H9 (cell line): ENCODE measurements around the gene MX2. TPM values are rescaled to one million over a fixed set of nuclear protein-coding genes. Genes with fewer than 3 reads are reported as not detected.

ENCODE experiments used
- DNase-seq: peaks from one replicate; pipeline ENCODE4 v3.0.0-alpha.2; 2017
- H2AFZ ChIP-seq: one replicate; pipeline ENCODE4 v1.6.1; 2013; ENCODE audit warnings: mild to moderate bottlenecking, low read length, control low read depth, moderate library complexity
- H2AK5ac ChIP-seq: 2 replicates; pipeline ENCODE4 v1.6.1; 2013; ENCODE audit warnings: low read length, control low read depth, mixed read lengths; ENCODE audit not compliant: insufficient read length
- H2BK120ac ChIP-seq: one replicate; pipeline ENCODE4 v1.6.1; 2013; ENCODE audit warnings: low read depth, mild to moderate bottlenecking, low read length, control low read depth, inconsistent platforms; ENCODE audit not compliant: poor library complexity, severe bottlenecking
- H2BK12ac ChIP-seq: 2 replicates; pipeline ENCODE4 v1.6.1; 2013; ENCODE audit warnings: low read length, control low read depth, mixed read lengths, low read depth; ENCODE audit not compliant: insufficient read length
- H2BK15ac ChIP-seq: 2 replicates; pipeline ENCODE4 v1.6.1; 2013; ENCODE audit warnings: low read depth, low read length, control low read depth
- H2BK20ac ChIP-seq: one replicate; pipeline ENCODE4 v1.6.1; 2013; ENCODE audit warnings: low read depth, mild to moderate bottlenecking, low read length, control low read depth, inconsistent platforms; ENCODE audit not compliant: poor library complexity, severe bottlenecking
- H2BK5ac ChIP-seq: 2 replicates; pipeline ENCODE4 v1.6.1; 2013; ENCODE audit warnings: low read length, control low read depth, mixed read lengths; ENCODE audit not compliant: insufficient read length
- H3K14ac ChIP-seq: 2 replicates; pipeline ENCODE4 v1.6.1; 2013; ENCODE audit warnings: low read length, control low read depth; ENCODE audit not compliant: insufficient read depth
- H3K18ac ChIP-seq: 2 replicates; pipeline ENCODE4 v1.6.1; 2013; ENCODE audit warnings: low read depth, mild to moderate bottlenecking, mixed read lengths, low read length, control low read depth; ENCODE audit not compliant: insufficient read length
- H3K23ac ChIP-seq: 2 replicates; pipeline ENCODE4 v1.6.1; 2013; ENCODE audit warnings: low read length, control low read depth, mixed read lengths, low read depth; ENCODE audit not compliant: insufficient read length
- H3K23me2 ChIP-seq: 2 replicates; pipeline ENCODE4 v1.6.1; 2013; ENCODE audit warnings: low read depth, mild to moderate bottlenecking, mixed read lengths, low read length, control low read depth; ENCODE audit not compliant: insufficient read length, poor library complexity, severe bottlenecking
- H3K27ac ChIP-seq: 2 replicates; pipeline ENCODE4 v1.5.1; 2013; ENCODE audit warnings: low read length, control low read depth, mixed read lengths, low read depth; ENCODE audit not compliant: insufficient read length
- H3K27me3 ChIP-seq: 2 replicates; pipeline ENCODE4 v1.6.1; 2013; ENCODE audit warnings: low read length, control low read depth, inconsistent platforms; ENCODE audit not compliant: insufficient read depth
- H3K4ac ChIP-seq: 2 replicates; pipeline ENCODE4 v1.6.1; 2013; ENCODE audit warnings: low read depth, mild to moderate bottlenecking, control low read depth, inconsistent platforms, low read length, moderate library complexity
- H3K4me1 ChIP-seq: 2 replicates; pipeline ENCODE4 v1.6.1; 2013; ENCODE audit warnings: low read length, control low read depth, inconsistent platforms; ENCODE audit not compliant: insufficient read depth
- H3K4me2 ChIP-seq: 2 replicates; pipeline ENCODE4 v1.6.1; 2013; ENCODE audit warnings: low read length, control low read depth, mixed read lengths; ENCODE audit not compliant: insufficient read length, insufficient read depth
- H3K56ac ChIP-seq: 2 replicates; pipeline ENCODE4 v1.6.1; 2013; ENCODE audit warnings: low read depth, mild to moderate bottlenecking, mixed read lengths, low read length, control low read depth; ENCODE audit not compliant: insufficient read length
- H3K79me1 ChIP-seq: 2 replicates; pipeline ENCODE4 v1.6.1; 2013; ENCODE audit warnings: low read depth, mild to moderate bottlenecking, moderate library complexity, low read length, control low read depth, inconsistent platforms; ENCODE audit not compliant: insufficient read depth, poor library complexity, severe bottlenecking
- H3K79me2 ChIP-seq: 2 replicates; pipeline ENCODE4 v1.6.1; 2013; ENCODE audit warnings: low read length, control low read depth, inconsistent platforms; ENCODE audit not compliant: insufficient read depth
- H3K9ac ChIP-seq: 2 replicates; pipeline ENCODE4 v1.6.1; 2013; ENCODE audit warnings: low read length, control low read depth, mixed read lengths; ENCODE audit not compliant: insufficient read length; ENCODE audit errors: extremely low read depth
- H3K9me3 ChIP-seq: one replicate; pipeline ENCODE4 v1.6.1; 2013; ENCODE audit warnings: low read depth, low read length, inconsistent platforms; ENCODE audit not compliant: control insufficient read depth
- H3T11ph ChIP-seq: one replicate; pipeline ENCODE4 v1.6.1; 2013; ENCODE audit warnings: mild to moderate bottlenecking, low read length, control low read depth, inconsistent platforms
- H4K20me1 ChIP-seq: one replicate; pipeline ENCODE4 v1.6.1; 2013; ENCODE audit not compliant: control insufficient read depth, insufficient read length, insufficient read depth
- H4K5ac ChIP-seq: 2 replicates; pipeline ENCODE4 v1.6.1; 2013; ENCODE audit warnings: low read depth, mild to moderate bottlenecking, mixed read lengths, low read length, control low read depth; ENCODE audit not compliant: insufficient read length
- H4K8ac ChIP-seq: replicated peaks from 2 replicates; pipeline ENCODE4 v1.6.1; 2013; ENCODE audit warnings: low read length, control low read depth, mixed read lengths, low read depth; ENCODE audit not compliant: insufficient read length
- H4K91ac ChIP-seq: 2 replicates; pipeline ENCODE4 v1.6.1; 2013; ENCODE audit warnings: low read depth, mild to moderate bottlenecking, moderate library complexity, mixed read lengths, low read length, control low read depth; ENCODE audit not compliant: insufficient read length
- H3K27ac Mint-ChIP-seq, 3 experiments: 2 replicates in 2 of 3; 3 replicates in 1 of 3; pipeline ENCODE4 v1.8.0; 2020 to 2021; ENCODE audit warnings: mixed read lengths in 3 of 3, mild to moderate bottlenecking in 1 of 3, moderate library complexity in 1 of 3
- H3K27me3 Mint-ChIP-seq: 2 replicates; pipeline ENCODE4 v1.8.0; 2021; ENCODE audit warnings: low read depth, mild to moderate bottlenecking, moderate library complexity, mixed read lengths
- H3K36me3 Mint-ChIP-seq, 3 experiments: 2 replicates in 2 of 3; 3 replicates in 1 of 3; pipeline ENCODE4 v1.8.0; 2020 to 2021; ENCODE audit warnings: low read depth in 3 of 3, mixed read lengths in 3 of 3; ENCODE audit not compliant: insufficient read depth in 1 of 3
- H3K4me1 Mint-ChIP-seq, 2 experiments: 2 replicates each; pipeline ENCODE4 v1.8.0; 2020; ENCODE audit warnings: mixed read lengths in 2 of 2
- H3K4me3 Mint-ChIP-seq, 2 experiments: 2 replicates in 1 of 2; 3 replicates in 1 of 2; pipeline ENCODE4 v1.8.0; 2020 to 2021; ENCODE audit warnings: mild to moderate bottlenecking in 2 of 2, mixed read lengths in 2 of 2, moderate library complexity in 1 of 2
- H3K9me3 Mint-ChIP-seq, 2 experiments: 2 replicates in 1 of 2; 3 replicates in 1 of 2; pipeline ENCODE4 v1.8.0; 2020; ENCODE audit warnings: mild to moderate bottlenecking in 2 of 2, mixed read lengths in 2 of 2, moderate library complexity in 1 of 2
- CTCF ChIP-seq: fragments of 200-600 bp; sonication (generic); conservative IDR thresholded peaks from 3 replicates; pipeline ENCODE4 v1.8.0; 2021; ENCODE audit warnings: antibody characterized with exemption, mild to moderate bottlenecking
- WGBS: extraction: QIAGEN DNeasy Blood & Tissue Kit; methylation state at CpG from one replicate; pipeline ENCODE4 v1.1.7; 2013; ENCODE audit warnings: missing lambda C conversion rate, low lambda C conversion rate, mixed read lengths; ENCODE audit not compliant: insufficient read length; ENCODE audit errors: extremely low coverage; 5-methylcytosine and 5-hydroxymethylcytosine counted together
- total RNA-seq: library from RNA; stranded (reverse); gene quantifications from 2 replicates; pipeline ENCODE4 v1.2.1, GENCODE V29; 2021

Gene MX2
- total RNA-seq, 1 experiment from 2014 or later: 1.8 TPM

DNA sequence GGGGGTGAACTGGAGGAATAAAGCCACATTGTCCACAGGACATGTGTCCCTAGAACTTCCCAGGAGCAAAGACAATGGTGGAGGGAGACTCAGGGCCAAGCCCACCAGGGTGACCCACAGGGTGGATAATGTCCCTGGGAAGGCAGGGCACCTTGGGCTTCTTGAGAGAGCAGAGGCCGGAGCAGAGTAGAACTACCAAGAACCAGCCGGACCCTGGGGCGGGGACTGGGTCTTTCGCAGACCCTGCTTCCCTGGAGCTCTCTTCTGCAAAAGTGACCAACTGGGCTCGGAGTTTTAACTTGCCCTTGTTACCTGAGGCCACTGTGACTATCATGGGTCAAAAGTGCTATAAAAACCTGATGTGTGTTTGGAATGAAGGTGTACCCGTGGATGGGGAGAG lies 46.1 kb upstream of the MX2 start:
- H2AK5ac ChIP-seq: no peak overlapping the region
- no peak overlapping the region for H4K91ac ChIP-seq
- WGBS: no CpG with 5 or more reads among the region's 6 CpGs
- Mint-ChIP-seq H3K36me3 (no peaks in the 10 kb centered on the region; a peak in 1 of 7 replicates), H3K27me3 (peaks cover 40% of the 10 kb centered on the region), H3K27ac (no peak overlapping the region), H3K4me1 (peaks cover 4 to 9% of the 10 kb centered on the region in 2 experiments), H3K9me3 (no peaks in the 10 kb centered on the region), H3K4me3 (peak overlapping the region; percentile 56 to 76; a peak in 4 of 5 replicates)
- H3K79me2 ChIP-seq: no peaks in the 10 kb centered on the region
- no peak overlapping the region for H3K4me2 ChIP-seq
- no peaks in the 10 kb centered on the region for H3K79me1 ChIP-seq
- no peaks in the 10 kb centered on the region; the same call in 1 of the 2 replicates for H3K27me3 ChIP-seq
- no peak overlapping the region for H2BK15ac ChIP-seq
- no peak overlapping the region for H3K23ac ChIP-seq
- no peaks in the 10 kb centered on the region for H4K20me1 ChIP-seq
- H3K56ac ChIP-seq: no peak overlapping the region
- no peak overlapping the region for H3K9ac ChIP-seq
- no peak overlapping the region for H4K8ac ChIP-seq
- no peak for DNase-seq
- H4K5ac ChIP-seq: no peak overlapping the region
- no peak overlapping the region for H3K27ac ChIP-seq
- TF ChIP-seq CTCF: no peak
- no peak overlapping the region for H2BK20ac ChIP-seq
- no peak overlapping the region for H3K18ac ChIP-seq
- no peak overlapping the region for H3K4ac ChIP-seq
- H3K4me1 ChIP-seq: no peaks in the 10 kb centered on the region; the same call in 1 of the 2 replicates
- no peak overlapping the region for H2BK120ac ChIP-seq
- H3K23me2 ChIP-seq: peaks cover 9% of the 10 kb centered on the region
- H3T11ph ChIP-seq: no peak overlapping the region
- H3K9me3 ChIP-seq: no peaks in the 10 kb centered on the region
- no peak overlapping the region for H2BK12ac ChIP-seq
- H3K14ac ChIP-seq: no peak overlapping the region
- H2BK5ac ChIP-seq: no peak overlapping the region
- no peak overlapping the region for H2AFZ ChIP-seq
